ENCODE results near the gene CCDC74B.
"Not testable (repeated sequence)": the region's sequence is repeated elsewhere in the genome, so short reads cannot be mapped to it uniquely, and the experiment has no call there.

- TF ChIP-seq POLR2A (IDR thresholded peaks at IDR 0.05; ENCODE audit: low read length); GATA1 (IDR thresholded peaks at IDR 0.05; ENCODE audit: low read depth, low read length): not testable (repeated sequence)
Observed at GRCh38 chr2:130128464-130128863, 16.4 kb downstream of the CCDC74B start.

Measured in erythroblast (primary cell).